Subcutaneous adipose tissue (tissue), 4 donors: Measurements from ENCODE around the gene ANKRD13D. TPM values are rescaled to one million over a fixed set of nuclear protein-coding genes. Genes with fewer than 3 reads are reported as not detected.

Experiments
- total RNA-seq, 4 donors: library from RNA; depleted of rRNA; stranded (reverse); fragments of >200 nt; gene quantifications; one replicate each; pipeline ENCODE4 v1.1.0, GENCODE V29; 2016
- TF ChIP-seq, protein P1 (sequence below): fragments of 450-650 bp; IDR thresholded peaks from one replicate; pipeline ENCODE4 v1.5.1; 2016; ENCODE audit warnings: low read depth, mild to moderate bottlenecking, control low read depth, antibody characterized with exemption, moderate library complexity

Gene ANKRD13D
- total RNA-seq, 4 donors from 2014 or later, result 12.4 to 43.7 (median 31.4) TPM

DNA sequence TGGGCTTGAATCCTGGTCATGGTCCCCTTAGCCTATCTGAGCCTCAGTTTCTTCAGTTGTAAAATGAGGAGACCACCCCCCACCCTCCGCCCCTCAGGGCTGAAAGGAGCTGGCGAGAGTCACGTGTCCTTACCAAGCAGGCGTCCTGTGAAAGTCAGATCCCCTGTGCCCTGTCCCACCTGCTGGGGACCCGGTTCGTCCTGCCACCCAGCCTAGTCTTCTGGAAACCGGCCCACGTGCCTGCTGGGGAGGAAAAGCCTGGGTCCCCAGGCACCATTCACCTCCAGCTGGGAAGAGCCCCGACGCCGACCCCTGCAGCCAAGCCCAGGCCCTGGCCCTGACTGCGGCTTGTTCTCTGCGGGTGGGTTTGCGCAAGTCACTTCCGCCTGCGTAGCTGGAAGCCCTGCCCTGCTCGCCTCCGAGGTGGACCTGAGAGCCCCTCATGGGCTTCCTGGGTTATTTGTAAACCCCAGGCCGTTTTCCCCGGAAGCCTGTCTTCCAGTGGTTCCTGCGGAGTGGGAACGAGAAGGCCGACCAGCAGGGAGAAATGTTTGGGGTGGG lies 13.5 kb downstream of the ANKRD13D start:
- TF ChIP-seq, protein P1, sequence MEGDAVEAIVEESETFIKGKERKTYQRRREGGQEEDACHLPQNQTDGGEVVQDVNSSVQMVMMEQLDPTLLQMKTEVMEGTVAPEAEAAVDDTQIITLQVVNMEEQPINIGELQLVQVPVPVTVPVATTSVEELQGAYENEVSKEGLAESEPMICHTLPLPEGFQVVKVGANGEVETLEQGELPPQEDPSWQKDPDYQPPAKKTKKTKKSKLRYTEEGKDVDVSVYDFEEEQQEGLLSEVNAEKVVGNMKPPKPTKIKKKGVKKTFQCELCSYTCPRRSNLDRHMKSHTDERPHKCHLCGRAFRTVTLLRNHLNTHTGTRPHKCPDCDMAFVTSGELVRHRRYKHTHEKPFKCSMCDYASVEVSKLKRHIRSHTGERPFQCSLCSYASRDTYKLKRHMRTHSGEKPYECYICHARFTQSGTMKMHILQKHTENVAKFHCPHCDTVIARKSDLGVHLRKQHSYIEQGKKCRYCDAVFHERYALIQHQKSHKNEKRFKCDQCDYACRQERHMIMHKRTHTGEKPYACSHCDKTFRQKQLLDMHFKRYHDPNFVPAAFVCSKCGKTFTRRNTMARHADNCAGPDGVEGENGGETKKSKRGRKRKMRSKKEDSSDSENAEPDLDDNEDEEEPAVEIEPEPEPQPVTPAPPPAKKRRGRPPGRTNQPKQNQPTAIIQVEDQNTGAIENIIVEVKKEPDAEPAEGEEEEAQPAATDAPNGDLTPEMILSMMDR, result no peak

DNA sequence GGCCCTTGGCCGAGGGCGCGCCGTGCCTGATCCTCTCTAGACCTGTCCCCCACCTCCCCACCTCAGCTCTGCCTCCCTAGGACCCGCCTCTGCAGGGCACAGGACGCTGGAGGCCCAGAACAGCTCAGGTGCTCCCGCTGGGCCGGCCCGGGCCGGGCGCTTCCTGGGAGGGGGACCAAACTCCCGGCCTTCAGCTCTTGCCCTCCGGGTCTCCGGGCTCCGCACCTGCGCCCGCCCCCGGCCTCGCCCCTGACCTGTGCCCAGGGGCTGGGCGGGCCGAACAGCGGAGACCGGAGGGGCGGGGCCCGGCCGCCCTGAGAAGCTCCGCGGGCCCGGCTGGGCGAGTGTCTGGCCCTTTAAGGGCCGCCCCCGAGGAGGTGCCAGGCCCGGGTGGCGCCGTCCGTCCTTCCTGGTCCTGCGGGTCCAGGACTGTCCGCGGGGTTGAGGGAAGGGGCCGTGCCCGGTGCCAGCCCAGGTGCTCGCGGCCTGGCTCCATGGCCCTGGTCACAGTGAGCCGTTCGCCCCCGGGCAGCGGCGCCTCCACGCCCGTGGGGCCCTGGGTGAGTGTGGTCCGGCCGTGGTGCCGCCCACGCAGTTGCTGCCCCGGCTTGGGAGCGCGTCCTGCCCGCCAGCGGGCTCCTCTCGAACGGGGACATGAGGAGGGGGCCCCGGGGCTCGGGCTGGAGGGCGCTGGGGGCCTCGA lies 14.2 kb downstream of the ANKRD13D start, which contains the start of gene SSH3:
TSS of gene SSH3 (plus strand) at position 399 of the 703 bp plus-strand sequence. CDS start at position 495, 96 bp downstream.
- TF ChIP-seq, protein P1, result no peak

DNA sequence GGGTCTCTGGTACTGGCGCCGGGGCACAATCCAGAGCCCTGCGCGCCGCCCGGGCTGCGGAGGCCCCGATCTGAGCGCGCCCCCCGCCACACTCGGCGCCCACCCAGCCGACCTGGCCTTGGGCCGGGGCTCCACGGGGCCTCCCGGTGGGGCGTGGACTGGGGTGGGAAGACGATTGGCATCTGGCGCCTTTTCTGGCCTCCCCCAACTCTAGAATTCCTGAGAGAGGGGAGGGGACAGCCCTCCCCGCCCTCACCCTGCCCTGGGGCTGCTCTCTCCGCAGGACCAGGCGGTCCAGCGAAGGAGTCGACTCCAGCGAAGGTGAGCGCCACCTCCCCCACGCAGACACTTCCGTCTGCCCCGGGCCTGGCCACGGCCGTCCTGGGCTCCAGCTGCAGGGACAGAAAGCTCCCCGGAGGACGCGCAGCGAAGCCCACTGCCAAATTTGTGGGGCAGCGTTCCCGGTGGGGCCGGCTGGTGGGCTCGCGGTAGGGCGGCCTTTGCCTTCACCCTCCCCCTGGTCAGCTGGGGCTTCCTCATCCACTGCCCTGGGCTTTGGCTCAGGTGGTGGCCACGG lies 14.8 kb downstream of the ANKRD13D start:
- TF ChIP-seq, protein P1, result no peak

DNA sequence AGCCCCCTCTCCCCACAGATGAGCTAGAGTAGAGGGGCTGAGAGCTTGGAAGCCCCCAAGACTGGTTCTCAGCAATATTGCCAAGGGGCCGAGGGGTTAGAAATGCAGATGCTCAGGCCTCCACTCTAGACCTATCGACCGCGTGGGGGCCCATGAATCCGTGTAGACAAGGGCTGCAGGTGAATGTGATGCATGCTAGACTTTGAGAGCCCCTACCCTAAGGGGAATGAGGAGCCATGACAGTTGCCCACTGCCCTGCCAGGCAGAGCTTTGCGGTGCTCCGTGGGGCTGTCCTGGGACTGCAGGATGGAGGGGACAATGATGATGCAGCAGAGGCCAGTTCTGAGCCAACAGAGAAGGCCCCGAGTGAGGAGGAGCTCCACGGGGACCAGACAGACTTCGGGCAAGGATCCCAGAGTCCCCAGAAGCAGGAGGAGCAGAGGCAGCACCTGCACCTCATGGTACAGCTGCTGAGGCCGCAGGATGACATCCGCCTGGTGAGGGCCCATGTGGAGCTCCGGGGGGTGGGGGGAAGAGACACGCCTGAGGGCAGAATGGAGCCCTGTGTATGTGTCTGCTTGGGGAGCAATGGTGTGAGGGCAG lies 15.5 kb downstream of the ANKRD13D start:
- TF ChIP-seq, protein P1, result no peak

DNA sequence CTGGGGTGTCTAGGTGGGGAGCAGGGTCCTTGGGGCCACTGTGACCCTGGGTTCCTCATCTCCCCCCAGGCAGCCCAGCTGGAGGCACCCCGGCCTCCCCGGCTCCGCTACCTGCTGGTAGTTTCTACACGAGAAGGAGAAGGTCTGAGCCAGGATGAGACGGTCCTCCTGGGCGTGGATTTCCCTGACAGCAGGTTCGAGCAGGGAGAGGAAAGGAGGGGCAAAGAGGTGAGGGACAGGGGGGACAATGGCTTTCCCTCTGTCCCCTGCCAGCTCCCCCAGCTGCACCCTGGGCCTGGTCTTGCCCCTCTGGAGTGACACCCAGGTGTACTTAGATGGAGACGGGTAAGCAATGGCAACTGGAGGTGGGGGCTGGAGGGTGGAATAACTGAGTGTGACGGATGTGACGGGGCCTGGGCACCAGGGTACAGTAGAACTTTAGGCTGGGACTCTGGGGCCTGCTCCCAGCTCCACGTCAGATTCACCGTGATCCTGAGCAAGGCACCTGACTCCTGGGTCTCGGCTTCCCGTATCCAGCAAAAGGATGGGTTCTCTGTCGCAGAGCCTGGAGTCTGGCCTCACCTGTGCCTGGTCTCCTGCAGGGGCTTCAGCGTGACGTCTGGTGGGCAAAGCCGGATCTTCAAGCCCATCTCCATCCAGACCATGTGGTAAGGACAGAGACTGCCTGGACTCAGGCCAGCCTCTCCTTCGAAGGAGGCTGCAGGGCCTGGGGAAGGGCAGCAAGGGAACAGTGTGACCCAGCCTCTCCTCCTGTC lies 17.9 kb downstream of the ANKRD13D start:
- TF ChIP-seq, protein P1, result no peak

DNA sequence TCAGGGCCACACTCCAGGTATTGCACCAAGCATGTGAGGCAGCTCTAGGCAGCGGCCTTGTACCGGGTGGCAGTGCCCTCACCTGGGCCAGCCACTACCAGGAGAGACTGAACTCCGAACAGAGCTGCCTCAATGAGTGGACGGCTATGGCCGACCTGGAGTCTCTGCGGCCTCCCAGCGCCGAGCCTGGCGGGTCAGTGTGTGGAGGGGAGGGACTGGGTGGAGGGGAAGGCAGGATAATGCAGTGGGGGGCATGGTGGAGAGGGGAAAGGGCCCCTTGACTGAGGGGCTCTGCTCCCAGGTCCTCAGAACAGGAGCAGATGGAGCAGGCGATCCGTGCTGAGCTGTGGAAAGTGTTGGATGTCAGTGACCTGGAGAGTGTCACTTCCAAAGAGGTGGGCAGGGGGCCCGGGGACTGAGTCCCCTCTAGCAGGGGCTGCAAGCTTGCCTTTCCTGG lies 18.5 kb downstream of the ANKRD13D start:
- TF ChIP-seq, protein P1, result no peak
